HepG2 (cell line): ENCODE results near the gene PNPLA2. TPM values are rescaled to one million over a fixed set of nuclear protein-coding genes. Genes with fewer than 3 reads are reported as not detected.

Experiments used
- AKAP8 ChIP-seq: sonication (generic); formaldehyde crosslinking; IDR thresholded peaks from 2 replicates; pipeline ENCODE4 v1.5.1; 2020; ENCODE audit warnings: mild to moderate bottlenecking, missing genetic modification reagents
- BORCS8-MEF2B ChIP-seq: sonication (generic); formaldehyde crosslinking; IDR thresholded peaks from 2 replicates; pipeline ENCODE4 v1.8.0; 2022; ENCODE audit warnings: mild to moderate bottlenecking, missing genetic modification reagents
- HOXA7 ChIP-seq: sonication (generic); formaldehyde crosslinking; IDR thresholded peaks from 2 replicates; pipeline ENCODE4 v1.8.1; 2022; ENCODE audit warnings: mild to moderate bottlenecking, missing genetic modification reagents, moderate library complexity
- RERE ChIP-seq: IDR thresholded peaks from 2 replicates; pipeline ENCODE4 v1.6.1; 2016; ENCODE audit warnings: low read depth, missing genetic modification reagents, missing compliant biosample characterization
- SAP130 ChIP-seq: IDR thresholded peaks from 2 replicates; pipeline ENCODE4 v1.6.1; 2016; ENCODE audit warnings: low read depth
- SMC3 ChIP-seq: IDR thresholded peaks from 2 replicates; pipeline ENCODE4 v1.6.1; 2011; ENCODE audit warnings: low read length, improper control_type of control experiment
- SMYD3 ChIP-seq: sonication (generic); formaldehyde crosslinking; IDR thresholded peaks from 2 replicates; pipeline ENCODE4 v1.8.1; 2023; ENCODE audit warnings: mild to moderate bottlenecking, missing genetic modification reagents
- THYN1 ChIP-seq: sonication (generic); formaldehyde crosslinking; IDR thresholded peaks from 2 replicates; pipeline ENCODE4 v1.8.1; 2023; ENCODE audit warnings: low read depth, mild to moderate bottlenecking, moderate library complexity, missing genetic modification reagents, borderline replicate concordance
- ZNF124 ChIP-seq: sonication (generic); formaldehyde crosslinking; IDR thresholded peaks from 2 replicates; pipeline ENCODE4 v1.4.0; 2020; ENCODE audit warnings: missing genetic modification reagents
- polyA plus RNA-seq, 8 experiments: library from polyadenylated mRNA; depleted of rRNA in 3 of 8; stranded (reverse) in 7 of 8; unstranded in 1 of 8; fragments of >200 nt; fragmentation: Illumina TruSeq in 4 of 8; extraction: Trizol in 4 of 8; gene quantifications; 2 replicates each; pipeline versions ENCODE4 v1.2.1 to v1.2.3, GENCODE V29; 2011 to 2016; ENCODE audit warnings: low read depth in 4 of 8, missing spikeins in 1 of 8, mixed read lengths in 1 of 8; ENCODE audit not compliant: insufficient read depth in 1 of 8
- total RNA-seq, 5 experiments: library from RNA; depleted of rRNA; stranded (reverse); fragments of >200 nt; fragmentation: Illumina TruSeq; extraction: Trizol; gene quantifications; 2 replicates each; pipeline ENCODE4 v1.2.3, GENCODE V29; 2016; ENCODE audit warnings: low read depth in 1 of 5
- TF ChIP-seq, protein P1 (sequence below): fragments of 450-650 bp; IDR thresholded peaks from 2 replicates; pipeline ENCODE4 v1.6.1; 2017; ENCODE audit warnings: mild to moderate bottlenecking
- TF ChIP-seq, protein P2 (sequence below): sonication (generic); formaldehyde crosslinking; IDR thresholded peaks from 2 replicates; pipeline ENCODE4 v1.8.0; 2022; ENCODE audit warnings: mild to moderate bottlenecking, missing genetic modification reagents, moderate library complexity
- TF ChIP-seq, protein P3 (sequence below): sonication (generic); formaldehyde crosslinking; IDR thresholded peaks from 2 replicates; pipeline ENCODE4 v1.8.0; 2022; ENCODE audit warnings: mild to moderate bottlenecking, missing genetic modification reagents
- TF ChIP-seq, protein P4 (sequence below): sonication (generic); formaldehyde crosslinking; IDR thresholded peaks from 2 replicates; pipeline ENCODE4 v1.5.1; 2020; ENCODE audit warnings: mild to moderate bottlenecking, missing genetic modification reagents

Gene PNPLA2
- total and polyA plus RNA-seq, 2 of the 13 experiments (the other 11 are each of a cell fraction or from before 2014, with no cell fraction given): 10.5 to 43.2 TPM

DNA sequence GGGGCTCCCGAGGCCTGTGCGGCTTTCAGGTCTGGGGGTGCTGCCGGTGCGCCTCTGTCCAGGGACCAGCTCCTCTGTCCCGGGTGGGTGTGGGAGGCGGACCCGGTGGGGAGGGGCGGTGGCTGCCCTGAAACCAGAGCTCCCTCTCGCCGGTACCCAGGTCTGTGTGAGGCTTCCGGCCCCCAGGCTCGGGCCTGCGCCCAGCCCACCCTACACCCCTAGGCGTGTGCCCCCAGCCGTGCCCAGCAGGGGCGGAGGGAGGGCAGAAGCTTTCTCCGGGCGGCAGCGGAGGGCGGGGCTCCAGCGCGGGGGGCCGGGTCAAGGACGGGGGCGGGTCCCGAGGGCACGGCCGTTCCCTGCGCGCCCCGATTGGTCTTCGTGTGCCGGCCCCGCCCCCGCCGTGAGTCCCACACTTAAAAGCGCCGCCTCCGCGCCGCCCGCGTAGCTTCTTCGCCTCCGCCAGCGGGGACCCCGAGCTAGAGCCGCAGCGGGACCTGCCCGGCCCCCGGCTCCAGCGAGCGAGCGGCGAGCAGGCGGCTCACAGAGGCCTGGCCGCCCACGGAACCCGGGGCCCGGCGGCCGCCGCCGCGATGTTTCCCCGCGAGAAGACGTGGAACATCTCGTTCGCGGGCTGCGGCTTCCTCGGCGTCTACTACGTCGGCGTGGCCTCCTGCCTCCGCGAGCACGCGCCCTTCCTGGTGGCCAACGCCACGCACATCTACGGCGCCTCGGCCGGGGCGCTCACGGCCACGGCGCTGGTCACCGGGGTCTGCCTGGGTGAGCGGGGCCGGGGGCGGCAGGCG lies 616 bp downstream of the PNPLA2 start (continued):
- TF ChIP-seq RERE (CRISPR knock-in tag) (0 out of 2 replicates have a peak, but pooled peaks have one; percentile 7), SMYD3 (CRISPR knock-in tag) (0 out of 2 replicates have a peak, but pooled peaks have one; percentile 29), HOXA7 (CRISPR knock-in tag) (no peak), SMC3 (no peak), SAP130 (CRISPR knock-in tag) (peak; percentile 68), AKAP8 (CRISPR knock-in tag) (no peak), THYN1 (CRISPR knock-in tag) (0 out of 2 replicates have a peak, but pooled peaks have one; percentile 50), ZNF124 (CRISPR knock-in tag) (no peak), BORCS8-MEF2B (0 out of 2 replicates have a peak, but pooled peaks have one; percentile 24)
- TF ChIP-seq, protein P1, sequence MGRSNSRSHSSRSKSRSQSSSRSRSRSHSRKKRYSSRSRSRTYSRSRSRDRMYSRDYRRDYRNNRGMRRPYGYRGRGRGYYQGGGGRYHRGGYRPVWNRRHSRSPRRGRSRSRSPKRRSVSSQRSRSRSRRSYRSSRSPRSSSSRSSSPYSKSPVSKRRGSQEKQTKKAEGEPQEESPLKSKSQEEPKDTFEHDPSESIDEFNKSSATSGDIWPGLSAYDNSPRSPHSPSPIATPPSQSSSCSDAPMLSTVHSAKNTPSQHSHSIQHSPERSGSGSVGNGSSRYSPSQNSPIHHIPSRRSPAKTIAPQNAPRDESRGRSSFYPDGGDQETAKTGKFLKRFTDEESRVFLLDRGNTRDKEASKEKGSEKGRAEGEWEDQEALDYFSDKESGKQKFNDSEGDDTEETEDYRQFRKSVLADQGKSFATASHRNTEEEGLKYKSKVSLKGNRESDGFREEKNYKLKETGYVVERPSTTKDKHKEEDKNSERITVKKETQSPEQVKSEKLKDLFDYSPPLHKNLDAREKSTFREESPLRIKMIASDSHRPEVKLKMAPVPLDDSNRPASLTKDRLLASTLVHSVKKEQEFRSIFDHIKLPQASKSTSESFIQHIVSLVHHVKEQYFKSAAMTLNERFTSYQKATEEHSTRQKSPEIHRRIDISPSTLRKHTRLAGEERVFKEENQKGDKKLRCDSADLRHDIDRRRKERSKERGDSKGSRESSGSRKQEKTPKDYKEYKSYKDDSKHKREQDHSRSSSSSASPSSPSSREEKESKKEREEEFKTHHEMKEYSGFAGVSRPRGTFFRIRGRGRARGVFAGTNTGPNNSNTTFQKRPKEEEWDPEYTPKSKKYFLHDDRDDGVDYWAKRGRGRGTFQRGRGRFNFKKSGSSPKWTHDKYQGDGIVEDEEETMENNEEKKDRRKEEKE: no peak
- TF ChIP-seq, protein P2, sequence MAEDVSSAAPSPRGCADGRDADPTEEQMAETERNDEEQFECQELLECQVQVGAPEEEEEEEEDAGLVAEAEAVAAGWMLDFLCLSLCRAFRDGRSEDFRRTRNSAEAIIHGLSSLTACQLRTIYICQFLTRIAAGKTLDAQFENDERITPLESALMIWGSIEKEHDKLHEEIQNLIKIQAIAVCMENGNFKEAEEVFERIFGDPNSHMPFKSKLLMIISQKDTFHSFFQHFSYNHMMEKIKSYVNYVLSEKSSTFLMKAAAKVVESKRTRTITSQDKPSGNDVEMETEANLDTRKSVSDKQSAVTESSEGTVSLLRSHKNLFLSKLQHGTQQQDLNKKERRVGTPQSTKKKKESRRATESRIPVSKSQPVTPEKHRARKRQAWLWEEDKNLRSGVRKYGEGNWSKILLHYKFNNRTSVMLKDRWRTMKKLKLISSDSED (CRISPR knock-in tag): no peak
- TF ChIP-seq, protein P3, sequence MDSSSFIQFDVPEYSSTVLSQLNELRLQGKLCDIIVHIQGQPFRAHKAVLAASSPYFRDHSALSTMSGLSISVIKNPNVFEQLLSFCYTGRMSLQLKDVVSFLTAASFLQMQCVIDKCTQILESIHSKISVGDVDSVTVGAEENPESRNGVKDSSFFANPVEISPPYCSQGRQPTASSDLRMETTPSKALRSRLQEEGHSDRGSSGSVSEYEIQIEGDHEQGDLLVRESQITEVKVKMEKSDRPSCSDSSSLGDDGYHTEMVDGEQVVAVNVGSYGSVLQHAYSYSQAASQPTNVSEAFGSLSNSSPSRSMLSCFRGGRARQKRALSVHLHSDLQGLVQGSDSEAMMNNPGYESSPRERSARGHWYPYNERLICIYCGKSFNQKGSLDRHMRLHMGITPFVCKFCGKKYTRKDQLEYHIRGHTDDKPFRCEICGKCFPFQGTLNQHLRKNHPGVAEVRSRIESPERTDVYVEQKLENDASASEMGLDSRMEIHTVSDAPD (CRISPR knock-in tag): no peak
- TF ChIP-seq, protein P4, sequence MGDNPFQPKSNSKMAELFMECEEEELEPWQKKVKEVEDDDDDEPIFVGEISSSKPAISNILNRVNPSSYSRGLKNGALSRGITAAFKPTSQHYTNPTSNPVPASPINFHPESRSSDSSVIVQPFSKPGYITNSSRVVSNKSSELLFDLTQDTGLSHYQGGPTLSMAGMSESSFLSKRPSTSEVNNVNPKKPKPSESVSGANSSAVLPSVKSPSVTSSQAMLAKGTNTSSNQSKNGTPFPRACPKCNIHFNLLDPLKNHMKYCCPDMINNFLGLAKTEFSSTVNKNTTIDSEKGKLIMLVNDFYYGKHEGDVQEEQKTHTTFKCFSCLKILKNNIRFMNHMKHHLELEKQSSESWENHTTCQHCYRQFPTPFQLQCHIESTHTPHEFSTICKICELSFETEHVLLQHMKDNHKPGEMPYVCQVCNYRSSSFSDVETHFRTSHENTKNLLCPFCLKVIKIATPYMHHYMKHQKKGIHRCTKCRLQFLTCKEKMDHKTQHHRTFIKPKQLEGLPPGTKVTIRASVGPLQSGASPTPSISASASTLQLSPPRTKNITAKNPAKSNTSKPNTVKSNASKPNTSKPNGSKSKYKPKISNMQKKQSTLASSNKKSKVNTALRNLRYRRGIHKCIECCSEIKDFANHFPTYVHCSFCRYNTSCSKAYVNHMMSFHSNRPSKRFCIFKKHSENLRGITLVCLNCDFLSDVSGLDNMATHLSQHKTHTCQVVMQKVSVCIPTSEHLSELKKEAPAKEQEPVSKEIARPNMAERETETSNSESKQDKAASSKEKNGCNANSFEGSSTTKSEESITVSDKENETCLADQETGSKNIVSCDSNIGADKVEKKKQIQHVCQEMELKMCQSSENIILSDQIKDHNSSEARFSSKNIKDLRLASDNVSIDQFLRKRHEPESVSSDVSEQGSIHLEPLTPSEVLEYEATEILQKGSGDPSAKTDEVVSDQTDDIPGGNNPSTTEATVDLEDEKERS: no peak
